OCI-LY1 (cell line): Measurements from ENCODE around the gene C19orf47.

Source experiments
- CTCF ChIP-seq: fragments of 200-600 bp; sonication (generic), shearing (Covaris generic); IDR thresholded peaks from 2 replicates; pipeline ENCODE4 v1.5.1; 2017; ENCODE audit warnings: mild to moderate bottlenecking, antibody characterized with exemption, low read length, moderate library complexity, mixed read lengths
- EZH2 ChIP-seq: fragments of 200-600 bp; sonication (generic), shearing (Covaris generic); IDR thresholded peaks from 2 replicates; pipeline ENCODE4 v1.8.0; 2017; ENCODE audit warnings: borderline replicate concordance, mixed run types, mild to moderate bottlenecking, antibody characterized with exemption, low read length, moderate library complexity, mixed read lengths

GRCh38 chr19:40395956-40396355 is 47.8 kb upstream of the C19orf47 start:
- TF ChIP-seq CTCF: no peak
- no peak for TF ChIP-seq EZH2
